ENCODE measurements around the gene TMPRSS9. TPM values are rescaled to one million over a fixed set of nuclear protein-coding genes. Genes with fewer than 3 reads are reported as not detected.
"Not testable (repeated sequence)": the region's sequence is repeated elsewhere in the genome, so short reads cannot be mapped to it uniquely, and the experiment has no call there.

Gene TMPRSS9
- polyA plus RNA-seq, 1 donor from 2014 or later, result not detected

GRCh38 chr19:2462635-2463421 lies 102.8 kb downstream of the TMPRSS9 start:
- H3F3A ChIP-seq (ENCODE audit: insufficient read depth, low read length, poor library complexity, severe bottlenecking), result no peaks in the 10 kb centered on the region
- H3K36me3 ChIP-seq (ENCODE audit: insufficient read depth, low read length), result no peaks in the 10 kb centered on the region
- no peak overlapping the region for H3K4me3 ChIP-seq (ENCODE audit: low read length)
- H2AFZ ChIP-seq (ENCODE audit: low read depth, low read length), result no peak overlapping the region
- H3K27ac ChIP-seq (ENCODE audit: low read length), result no peak overlapping the region
- H3K4me2 ChIP-seq (ENCODE audit: low read length), result no peak overlapping the region
- H3K9ac ChIP-seq (ENCODE audit: low read length), result no peak overlapping the region
- TF ChIP-seq SMC3 (conservative IDR thresholded peaks at IDR 0.05; ENCODE audit: poor library complexity) (no peak), REST (IDR thresholded peaks at IDR 0.05; ENCODE audit: borderline replicate concordance) (no peak), CTCF (IDR thresholded peaks at IDR 0.05; ENCODE audit: poor library complexity, severe bottlenecking) (no peak), EZH2 (IDR thresholded peaks at IDR 0.05; ENCODE audit: borderline replicate concordance, insufficient read depth, low read length, poor library complexity, severe bottlenecking) (no peak), EP300 (conservative IDR thresholded peaks at IDR 0.05; ENCODE audit: poor library complexity, severe bottlenecking) (no peak), POLR2AphosphoS5 (IDR thresholded peaks at IDR 0.05) (no peak), RAD21 (conservative IDR thresholded peaks at IDR 0.05) (no peak), TAF1 (IDR thresholded peaks at IDR 0.05; ENCODE audit: low read depth) (no peak), MXI1 (conservative IDR thresholded peaks at IDR 0.05; ENCODE audit: poor library complexity, severe bottlenecking) (no peak)
- H3K79me2 ChIP-seq (replicated peaks; ENCODE audit: insufficient read depth, low read length), result no peaks in the 10 kb centered on the region
- H3K9me3 ChIP-seq (ENCODE audit: low read length), result no peaks in the 10 kb centered on the region
- peaks cover 19% of the 10 kb centered on the region for H3K27me3 ChIP-seq (ENCODE audit: insufficient read depth, low read depth, low read length)
- H3K9me2 ChIP-seq (ENCODE audit: insufficient read depth, low read length), result no peaks in the 10 kb centered on the region
- no peaks in the 10 kb centered on the region for H4K20me1 ChIP-seq (ENCODE audit: insufficient read depth)

GRCh38 chr19:2463694-2464093 lies 103.6 kb downstream of the TMPRSS9 start:
- not testable (repeated sequence) for H3K4me3 ChIP-seq (ENCODE audit: low read length); H4K20me1 ChIP-seq (ENCODE audit: insufficient read depth); H3K36me3 ChIP-seq (ENCODE audit: insufficient read depth, low read length); H3K4me2 ChIP-seq (ENCODE audit: low read length); H3F3A ChIP-seq (ENCODE audit: insufficient read depth, low read length, poor library complexity, severe bottlenecking); H3K9me2 ChIP-seq (ENCODE audit: insufficient read depth, low read length); H2AFZ ChIP-seq (ENCODE audit: low read depth, low read length); H3K79me2 ChIP-seq (replicated peaks; ENCODE audit: insufficient read depth, low read length); H3K9ac ChIP-seq (ENCODE audit: low read length); H3K27ac ChIP-seq (ENCODE audit: low read length); H3K9me3 ChIP-seq (ENCODE audit: low read length)
- peaks cover 19% of the 10 kb centered on the region for H3K27me3 ChIP-seq (ENCODE audit: insufficient read depth, low read depth, low read length)

Measured in neural cell (in vitro differentiated cells).